Measurements from ENCODE around the gene NDUFA6. TPM values are rescaled to one million over a fixed set of nuclear protein-coding genes. Genes with fewer than 3 reads are reported as not detected.

Gene NDUFA6
- total RNA-seq, 2 experiments from 2014 or later: 90.7 to 102 TPM

- no peak overlapping the region for H3K4me3 Mint-ChIP-seq
- no peaks in the 10 kb centered on the region for H3K27me3 Mint-ChIP-seq (ENCODE audit: low read depth)
- no peak overlapping the region for H3K27ac Mint-ChIP-seq
- DNase-seq: no peak
- no peak for ATAC-seq
- H3K9me3 Mint-ChIP-seq (ENCODE audit: insufficient read depth): no peaks in the 10 kb centered on the region
- H3K4me1 Mint-ChIP-seq (ENCODE audit: low read depth): peaks cover 29% of the 10 kb centered on the region
- ChIA-PET POLR2A (no interaction called here), CTCF (no interaction called here)
- peaks cover 32% of the 10 kb centered on the region for H3K36me3 Mint-ChIP-seq (ENCODE audit: low read depth)
These were observed 22.8 kb downstream of the NDUFA6 start for GRCh38 chr22:42067671-42068251.

GRCh38 chr22:42066937-42067336 is 23.6 kb downstream of the NDUFA6 start:
- H3K36me3 Mint-ChIP-seq (ENCODE audit: low read depth): peaks cover 37% of the 10 kb centered on the region
- CTCF ChIA-PET: interaction anchor here (0.6 kb wide), 1 partner anchor 10 kb away, joined by 3 read pairs; no protein-coding TSS in a partner anchor
- no peak for ATAC-seq

GRCh38 chr22:42066126-42066761 is 24.3 kb downstream of the NDUFA6 start:
- no peak for ATAC-seq
- POLR2A ChIA-PET: interaction anchor here (1.4 kb wide), 1 partner anchor 12 kb away, joined by 7 read pairs; no protein-coding TSS in a partner anchor
- DNase-seq: no peak
- H3K4me3 Mint-ChIP-seq: no peak overlapping the region
- H3K9me3 Mint-ChIP-seq (ENCODE audit: insufficient read depth): no peaks in the 10 kb centered on the region
- no peak overlapping the region for H3K27ac Mint-ChIP-seq
- CTCF ChIA-PET: interaction anchor here (0.6 kb wide), 1 partner anchor 11 kb away, joined by 3 read pairs; no protein-coding TSS in a partner anchor
- H3K27me3 Mint-ChIP-seq (ENCODE audit: low read depth): no peaks in the 10 kb centered on the region
- peaks cover 18% of the 10 kb centered on the region for H3K4me1 Mint-ChIP-seq (ENCODE audit: low read depth)
- H3K36me3 Mint-ChIP-seq (ENCODE audit: low read depth): peaks cover 37% of the 10 kb centered on the region

More at GRCh38 chr22:42066937-42067336, 23.6 kb downstream of the NDUFA6 start:
- H3K27ac Mint-ChIP-seq: no peak overlapping the region
- H3K4me1 Mint-ChIP-seq (ENCODE audit: low read depth): peaks cover 25% of the 10 kb centered on the region
- H3K27me3 Mint-ChIP-seq (ENCODE audit: low read depth): no peaks in the 10 kb centered on the region
- no peaks in the 10 kb centered on the region for H3K9me3 Mint-ChIP-seq (ENCODE audit: insufficient read depth)
- POLR2A ChIA-PET: interaction anchor here (0.6 kb wide), 1 partner anchor 24 kb away, joined by 4 read pairs; the partner anchor contains the start of gene NDUFA6
- DNase-seq: no peak
- H3K4me3 Mint-ChIP-seq: no peak overlapping the region

GRCh38 chr22:42065438-42066125 is 25.0 kb downstream of the NDUFA6 start:
- ATAC-seq: no peak
- DNase-seq: no peak
- H3K27ac Mint-ChIP-seq: no peak overlapping the region
- ChIA-PET POLR2A (interaction anchor here (1.4 kb wide), 1 partner anchor 13 kb away, joined by 7 read pairs; no protein-coding TSS in a partner anchor), CTCF (no interaction called here)
- H3K9me3 Mint-ChIP-seq (ENCODE audit: insufficient read depth): no peaks in the 10 kb centered on the region
- peaks cover 11% of the 10 kb centered on the region for H3K4me1 Mint-ChIP-seq (ENCODE audit: low read depth)
- H3K27me3 Mint-ChIP-seq (ENCODE audit: low read depth): no peaks in the 10 kb centered on the region
- no peak overlapping the region for H3K4me3 Mint-ChIP-seq
- H3K36me3 Mint-ChIP-seq (ENCODE audit: low read depth): peaks cover 44% of the 10 kb centered on the region

- no peak overlapping the region for H3K27ac Mint-ChIP-seq
These were observed 25.9 kb downstream of the NDUFA6 start for GRCh38 chr22:42064629-42065028.

GRCh38 chr22:42062506-42063170 is 27.9 kb downstream of the NDUFA6 start:
- POLR2A ChIA-PET: no interaction called here
- Mint-ChIP-seq H3K27me3 (ENCODE audit: low read depth) (no peaks in the 10 kb centered on the region), H3K4me3 (no peak overlapping the region), H3K9me3 (ENCODE audit: insufficient read depth) (peaks cover 5% of the 10 kb centered on the region), H3K27ac (no peak overlapping the region), H3K36me3 (ENCODE audit: low read depth) (peaks cover 64% of the 10 kb centered on the region), H3K4me1 (ENCODE audit: low read depth) (no peaks in the 10 kb centered on the region)
- ATAC-seq (no peak), DNase-seq (no peak)
- CTCF ChIA-PET: no interaction called here

More at GRCh38 chr22:42064629-42065028, 25.9 kb downstream of the NDUFA6 start:
- Mint-ChIP-seq H3K36me3 (ENCODE audit: low read depth) (peaks cover 53% of the 10 kb centered on the region), H3K4me1 (ENCODE audit: low read depth) (peaks cover 4% of the 10 kb centered on the region), H3K27me3 (ENCODE audit: low read depth) (no peaks in the 10 kb centered on the region), H3K4me3 (no peak overlapping the region), H3K9me3 (ENCODE audit: insufficient read depth) (no peaks in the 10 kb centered on the region)
- POLR2A ChIA-PET: interaction anchor here (1.4 kb wide), 1 partner anchor 14 kb away, joined by 7 read pairs; no protein-coding TSS in a partner anchor
- ATAC-seq: no peak
- CTCF ChIA-PET: no interaction called here
- DNase-seq: no peak

- no peak overlapping the region for H3K4me3 Mint-ChIP-seq
- H3K36me3 Mint-ChIP-seq (ENCODE audit: low read depth): peaks cover 62% of the 10 kb centered on the region
- H3K4me1 Mint-ChIP-seq (ENCODE audit: low read depth): no peaks in the 10 kb centered on the region
- DNase-seq (no peak), ATAC-seq (no peak)
- ChIA-PET POLR2A (interaction anchor here (0.7 to 1.3 kb wide), 2 partner anchors 10 to 29 kb away, joined by 3 read pairs; partner anchors contain the start of gene NAGA), CTCF (no interaction called here)
- peaks cover 2% of the 10 kb centered on the region for H3K27me3 Mint-ChIP-seq (ENCODE audit: low read depth)
- H3K9me3 Mint-ChIP-seq (ENCODE audit: insufficient read depth): peaks cover 20% of the 10 kb centered on the region
- no peak overlapping the region for H3K27ac Mint-ChIP-seq
These were observed 29.5 kb downstream of the NDUFA6 start for GRCh38 chr22:42061041-42061440.

GRCh38 chr22:42060489-42060888 is 30.1 kb downstream of the NDUFA6 start:
- DNase-seq: no peak
- POLR2A ChIA-PET: interaction anchor here (1.3 kb wide), 1 partner anchor 29 kb away, joined by 3 read pairs; no protein-coding TSS in a partner anchor
- Mint-ChIP-seq H3K4me1 (ENCODE audit: low read depth) (no peaks in the 10 kb centered on the region), H3K9me3 (ENCODE audit: insufficient read depth) (peaks cover 25% of the 10 kb centered on the region), H3K27me3 (ENCODE audit: low read depth) (peaks cover 2% of the 10 kb centered on the region), H3K4me3 (no peak overlapping the region), H3K27ac (no peak overlapping the region), H3K36me3 (ENCODE audit: low read depth) (peaks cover 59% of the 10 kb centered on the region)
- no peak for ATAC-seq
- CTCF ChIA-PET: no interaction called here

GRCh38 chr22:42056757-42057511 is 33.6 kb downstream of the NDUFA6 start:
- CTCF ChIA-PET: no interaction called here
- no peak for DNase-seq
- no peak for ATAC-seq
- POLR2A ChIA-PET: interaction anchor here (0.6 kb wide), 1 partner anchor 299 kb away, joined by 4 read pairs; no protein-coding TSS in a partner anchor
- H3K36me3 Mint-ChIP-seq (ENCODE audit: low read depth): peaks cover 41% of the 10 kb centered on the region
- no peak overlapping the region for H3K4me3 Mint-ChIP-seq
- no peaks in the 10 kb centered on the region for H3K4me1 Mint-ChIP-seq (ENCODE audit: low read depth)
- no peak overlapping the region for H3K27ac Mint-ChIP-seq
- peaks cover 26% of the 10 kb centered on the region for H3K9me3 Mint-ChIP-seq (ENCODE audit: insufficient read depth)
- H3K27me3 Mint-ChIP-seq (ENCODE audit: low read depth): peaks cover 2% of the 10 kb centered on the region

- H3K27me3 Mint-ChIP-seq (ENCODE audit: low read depth): peaks cover 2% of the 10 kb centered on the region
- ATAC-seq (no peak), DNase-seq (no peak)
- no peak overlapping the region for H3K4me3 Mint-ChIP-seq
- no peak overlapping the region for H3K27ac Mint-ChIP-seq
- peaks cover 9% of the 10 kb centered on the region for H3K36me3 Mint-ChIP-seq (ENCODE audit: low read depth)
- POLR2A ChIA-PET: no interaction called here
- CTCF ChIA-PET: interaction anchor here (1.6 kb wide), 1 partner anchor 39 kb away, joined by 4 read pairs; no protein-coding TSS in a partner anchor
- H3K9me3 Mint-ChIP-seq (ENCODE audit: insufficient read depth): peaks cover 21% of the 10 kb centered on the region
- no peaks in the 10 kb centered on the region for H3K4me1 Mint-ChIP-seq (ENCODE audit: low read depth)
These were observed 37.8 kb downstream of the NDUFA6 start for GRCh38 chr22:42052765-42053164.

GRCh38 chr22:42050641-42051180 is 39.9 kb downstream of the NDUFA6 start:
- Mint-ChIP-seq H3K4me1 (ENCODE audit: low read depth) (no peaks in the 10 kb centered on the region), H3K27ac (no peak overlapping the region), H3K4me3 (no peak overlapping the region), H3K27me3 (ENCODE audit: low read depth) (peaks cover 2% of the 10 kb centered on the region), H3K9me3 (ENCODE audit: insufficient read depth) (peaks cover 3% of the 10 kb centered on the region), H3K36me3 (ENCODE audit: low read depth) (no peaks in the 10 kb centered on the region)
- CTCF ChIA-PET: no interaction called here
- POLR2A ChIA-PET: no interaction called here
- DNase-seq (no peak), ATAC-seq (no peak)
